Coronary artery (tissue), 2 donors: ENCODE data around the gene SLC22A4.

Experiments
- DNase-seq: peaks from one replicate; pipeline ENCODE4 v3.0.0-alpha.2; 2017; ENCODE audit warnings: low spot score
- H3K27ac ChIP-seq, 2 donors: fragments of 200-600 bp; sonication (generic); one replicate each; pipeline ENCODE4 v1.5.1; 2016 to 2019
- H3K4me3 ChIP-seq: fragments of 200-600 bp; sonication (generic); 2 replicates; pipeline ENCODE4 v1.5.1; 2016; ENCODE audit warnings: mild to moderate bottlenecking, moderate library complexity
- TF ChIP-seq, protein P1 (sequence below): fragments of 200-600 bp; sonication (generic); IDR thresholded peaks from one replicate; pipeline ENCODE4 v1.5.1; 2019; ENCODE audit warnings: antibody characterized with exemption

The SLC22A4 gene

GRCh38 chr5:132305420-132305819, 11.2 kb downstream of the SLC22A4 start:
- DNase-seq, result no peak
- TF ChIP-seq, protein P1, sequence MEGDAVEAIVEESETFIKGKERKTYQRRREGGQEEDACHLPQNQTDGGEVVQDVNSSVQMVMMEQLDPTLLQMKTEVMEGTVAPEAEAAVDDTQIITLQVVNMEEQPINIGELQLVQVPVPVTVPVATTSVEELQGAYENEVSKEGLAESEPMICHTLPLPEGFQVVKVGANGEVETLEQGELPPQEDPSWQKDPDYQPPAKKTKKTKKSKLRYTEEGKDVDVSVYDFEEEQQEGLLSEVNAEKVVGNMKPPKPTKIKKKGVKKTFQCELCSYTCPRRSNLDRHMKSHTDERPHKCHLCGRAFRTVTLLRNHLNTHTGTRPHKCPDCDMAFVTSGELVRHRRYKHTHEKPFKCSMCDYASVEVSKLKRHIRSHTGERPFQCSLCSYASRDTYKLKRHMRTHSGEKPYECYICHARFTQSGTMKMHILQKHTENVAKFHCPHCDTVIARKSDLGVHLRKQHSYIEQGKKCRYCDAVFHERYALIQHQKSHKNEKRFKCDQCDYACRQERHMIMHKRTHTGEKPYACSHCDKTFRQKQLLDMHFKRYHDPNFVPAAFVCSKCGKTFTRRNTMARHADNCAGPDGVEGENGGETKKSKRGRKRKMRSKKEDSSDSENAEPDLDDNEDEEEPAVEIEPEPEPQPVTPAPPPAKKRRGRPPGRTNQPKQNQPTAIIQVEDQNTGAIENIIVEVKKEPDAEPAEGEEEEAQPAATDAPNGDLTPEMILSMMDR, result no peak
- no peak overlapping the region for H3K4me3 ChIP-seq
- H3K27ac ChIP-seq, result no peak overlapping the region

DNA sequence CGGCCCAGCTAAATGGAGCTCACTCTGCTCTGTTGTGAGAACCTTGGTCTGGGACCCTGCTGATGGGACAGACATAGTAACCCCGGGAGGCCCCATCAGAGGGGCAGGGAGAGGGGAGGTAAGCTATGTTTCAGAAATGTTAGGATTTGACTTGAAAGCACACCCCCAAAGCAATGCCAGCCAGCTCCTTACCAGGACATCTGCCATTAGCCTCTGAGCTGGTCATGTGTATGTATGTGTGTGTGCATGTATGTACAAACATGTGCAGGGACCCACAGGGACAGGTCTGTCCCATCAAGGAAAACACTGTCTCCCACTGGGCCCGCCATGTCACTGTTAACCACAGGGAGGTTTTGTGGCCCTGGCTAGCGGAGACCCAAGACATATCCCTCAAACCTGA, 14.5 kb downstream of the SLC22A4 start:
- Histone ChIP-seq H3K4me3 (no peak overlapping the region), H3K27ac (no peak overlapping the region)
- TF ChIP-seq, protein P1, result no peak
- DNase-seq, result no peak

- TF ChIP-seq, protein P1, result no peak
- Histone ChIP-seq H3K4me3 (no peak overlapping the region), H3K27ac (peak overlapping the region in 1 of 2 donors; percentile 21)
- no peak for DNase-seq
Measured at GRCh38 chr5:132309679-132310078, 15.5 kb downstream of the SLC22A4 start.

DNA sequence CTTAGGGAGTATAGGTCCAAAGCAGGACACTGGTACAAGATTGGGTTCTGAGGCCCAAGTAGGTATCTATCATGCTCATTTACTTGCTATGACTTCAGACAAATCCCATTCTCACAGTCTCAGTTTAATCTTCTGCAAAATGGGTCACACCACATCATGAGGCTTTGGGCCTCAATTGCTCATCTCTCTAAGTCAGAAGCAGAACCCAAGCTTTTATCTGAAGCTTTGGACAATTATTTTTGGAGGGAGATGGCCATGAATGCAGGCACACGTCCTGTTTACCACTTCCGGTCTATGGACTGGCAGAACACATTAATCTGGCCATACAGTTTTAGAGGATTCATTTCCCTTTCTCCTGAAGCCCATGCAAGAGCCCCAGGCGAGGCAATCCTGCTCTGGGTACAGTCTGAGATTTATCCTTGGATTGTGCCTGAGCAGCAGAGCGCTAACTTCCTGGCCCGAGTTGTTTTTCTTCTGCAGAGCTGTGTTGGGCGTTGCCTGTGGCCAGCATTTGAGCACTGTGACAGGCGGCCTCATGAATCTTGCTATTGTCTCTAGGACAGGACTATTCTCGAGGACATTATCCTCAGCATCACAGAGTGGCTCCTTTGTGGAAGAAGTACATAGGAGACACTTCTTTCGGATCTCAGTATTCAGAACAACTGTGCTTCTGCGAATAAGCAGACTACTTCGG, 16.1 kb downstream of the SLC22A4 start:
- Histone ChIP-seq H3K27ac (peak overlapping the region in 1 of 2 donors; percentile 21), H3K4me3 (no peak overlapping the region)
- no peak for DNase-seq
- TF ChIP-seq, protein P1, result no peak

GRCh38 chr5:132313366-132313765, 19.2 kb downstream of the SLC22A4 start:
- Histone ChIP-seq H3K4me3 (no peak overlapping the region), H3K27ac (no peak overlapping the region)
- no peak for DNase-seq
- TF ChIP-seq, protein P1, result no peak

- H3K27ac ChIP-seq, result no peak overlapping the region
- H3K4me3 ChIP-seq, result no peak overlapping the region
- TF ChIP-seq, protein P1, result no peak
- no peak for DNase-seq
Measured at GRCh38 chr5:132313961-132314432, 19.8 kb downstream of the SLC22A4 start.

GRCh38 chr5:132315529-132316067, 21.4 kb downstream of the SLC22A4 start:
- Histone ChIP-seq H3K27ac (no peak overlapping the region), H3K4me3 (no peak overlapping the region)
- TF ChIP-seq, protein P1, result no peak
- DNase-seq, result no peak
